ENCODE data around the gene SLC22A3. TPM values are rescaled to one million over a fixed set of nuclear protein-coding genes. Genes with fewer than 3 reads are reported as not detected.
"Not testable (repeated sequence)": the region's sequence is repeated elsewhere in the genome, so short reads cannot be mapped to it uniquely, and the experiment has no call there.

Gene SLC22A3
- total and polyA plus RNA-seq, 2 of the 13 experiments (the other 11 are each of a cell fraction or from before 2014, with no cell fraction given): 12.0 to 31.5 TPM

DNA sequence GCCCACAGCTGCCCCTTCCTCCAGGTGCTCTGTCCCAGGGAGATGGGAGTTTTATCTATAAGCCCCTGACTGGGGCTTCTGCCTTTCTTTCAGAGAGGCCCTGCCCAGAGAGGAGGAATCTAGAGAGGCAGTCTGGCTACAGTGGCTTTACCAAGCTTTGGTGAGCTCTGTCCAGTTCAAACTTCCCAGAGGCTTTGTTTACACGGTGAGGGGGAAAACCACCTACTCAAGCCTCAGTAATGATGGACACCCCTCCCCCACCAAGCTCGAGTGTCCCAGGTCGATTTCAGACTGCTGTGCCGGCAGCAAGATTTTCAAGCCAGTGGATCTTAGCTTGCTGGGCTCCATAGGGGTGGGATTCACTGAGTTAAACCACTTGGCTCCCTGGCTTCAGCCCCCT lies 25.4 kb downstream of the SLC22A3 start:
- H3K9me3 ChIP-seq (ENCODE audit: low read length); in situ Hi-C loops (cut with HindIII; ENCODE audit: extremely low pct_ligation_motif_present, low pct_unique_long_range_greater_than_20kb); H3K4me3 ChIP-seq (replicated peaks in 1 of 3; ENCODE audit: insufficient read depth in 1 of 3, low read depth in 2 of 3, low read length in 3 of 3); intact Hi-C loops (cut with micrococcal nuclease; ENCODE audit: unreplicated experiment); H3K27ac ChIP-seq (ENCODE audit: extremely low read length, insufficient read depth, low read length); H3K36me3 ChIP-seq (replicated peaks in 1 of 2; ENCODE audit: control insufficient read depth in 1 of 2, insufficient read depth in 2 of 2, low read length in 2 of 2); H3K27me3 ChIP-seq (ENCODE audit: control insufficient read depth in 1 of 2, insufficient read depth in 2 of 2, low read length in 2 of 2); H3K9ac ChIP-seq (ENCODE audit: insufficient read depth, low read depth, low read length); CTCF ChIA-PET (ENCODE audit: low intra/inter-chr PET ratio, low total read pairs); H2AFZ ChIP-seq (ENCODE audit: low read length); H4K20me1 ChIP-seq (ENCODE audit: insufficient read depth, low read length); BruUV-seq (replicated peaks); FAIRE-seq; TF ChIP-seq EP300 (CRISPR knock-in tag; IDR thresholded peaks at IDR 0.05; ENCODE audit: borderline replicate concordance): not testable (repeated sequence)
- Histone ChIP-seq H3K79me2 (ENCODE audit: insufficient read depth, low read length) (peaks cover 49% of the 10 kb centered on the region), H3K4me1 (ENCODE audit: insufficient read depth, low read length) (peaks cover 40% of the 10 kb centered on the region), H3K4me2 (ENCODE audit: low read depth, low read length) (peak overlapping the region; percentile 48; the same call in 1 of the 2 replicates)
- WGBS (ENCODE audit: low lambda C conversion rate): 0% methylated on average over 4 of the region's 4 CpGs
- peak; percentile 89 for ATAC-seq
- peak; percentile 46 for DNase-seq (ENCODE audit: low spot score)
- POLR2A ChIA-PET: interaction anchor here (1.2 to 2.5 kb wide), 4 partner anchors 18 to 24 kb away, joined by 3 to 18 read pairs (median 6); no protein-coding TSS in a partner anchor
- TF ChIP-seq ONECUT2 (CRISPR knock-in tag; IDR thresholded peaks at IDR 0.05) (peak; percentile 34; the same call in 1 of the 2 replicates), ZNF121 (CRISPR knock-in tag; IDR thresholded peaks at IDR 0.05) (peak; percentile 79), ZNF644 (CRISPR knock-in tag; IDR thresholded peaks at IDR 0.05; ENCODE audit: low read depth) (0 out of 2 replicates have a peak, but pooled peaks have one; percentile 51), NFKBIZ (CRISPR knock-in tag; IDR thresholded peaks at IDR 0.05) (0 out of 2 replicates have a peak, but pooled peaks have one; percentile 41), FOXJ3 (CRISPR knock-in tag; IDR thresholded peaks at IDR 0.05; ENCODE audit: borderline replicate concordance) (peak; percentile 60; the same call in 1 of the 2 replicates), ZMYM3 (CRISPR knock-in tag; IDR thresholded peaks at IDR 0.05) (0 out of 2 replicates have a peak, but pooled peaks have one; percentile 41), FOSL2 (CRISPR knock-in tag; IDR thresholded peaks at IDR 0.05) (0 out of 2 replicates have a peak, but pooled peaks have one; percentile 30), FOXK1 (CRISPR knock-in tag; IDR thresholded peaks at IDR 0.05; ENCODE audit: borderline replicate concordance, low read depth) (peak; percentile 66; the same call in 1 of the 2 replicates), SALL1 (CRISPR knock-in tag; IDR thresholded peaks at IDR 0.05) (peak; percentile 51), EP300 (IDR thresholded peaks at IDR 0.05; ENCODE audit: low read depth in 2 of 2, low read length in 2 of 2) (peak in 1 of 2 experiments; percentile 30; a peak in 1 of 4 replicates), ZNF124 (CRISPR knock-in tag; IDR thresholded peaks at IDR 0.05) (0 out of 2 replicates have a peak, but pooled peaks have one; percentile 41)
- TF ChIP-seq, protein P1, sequence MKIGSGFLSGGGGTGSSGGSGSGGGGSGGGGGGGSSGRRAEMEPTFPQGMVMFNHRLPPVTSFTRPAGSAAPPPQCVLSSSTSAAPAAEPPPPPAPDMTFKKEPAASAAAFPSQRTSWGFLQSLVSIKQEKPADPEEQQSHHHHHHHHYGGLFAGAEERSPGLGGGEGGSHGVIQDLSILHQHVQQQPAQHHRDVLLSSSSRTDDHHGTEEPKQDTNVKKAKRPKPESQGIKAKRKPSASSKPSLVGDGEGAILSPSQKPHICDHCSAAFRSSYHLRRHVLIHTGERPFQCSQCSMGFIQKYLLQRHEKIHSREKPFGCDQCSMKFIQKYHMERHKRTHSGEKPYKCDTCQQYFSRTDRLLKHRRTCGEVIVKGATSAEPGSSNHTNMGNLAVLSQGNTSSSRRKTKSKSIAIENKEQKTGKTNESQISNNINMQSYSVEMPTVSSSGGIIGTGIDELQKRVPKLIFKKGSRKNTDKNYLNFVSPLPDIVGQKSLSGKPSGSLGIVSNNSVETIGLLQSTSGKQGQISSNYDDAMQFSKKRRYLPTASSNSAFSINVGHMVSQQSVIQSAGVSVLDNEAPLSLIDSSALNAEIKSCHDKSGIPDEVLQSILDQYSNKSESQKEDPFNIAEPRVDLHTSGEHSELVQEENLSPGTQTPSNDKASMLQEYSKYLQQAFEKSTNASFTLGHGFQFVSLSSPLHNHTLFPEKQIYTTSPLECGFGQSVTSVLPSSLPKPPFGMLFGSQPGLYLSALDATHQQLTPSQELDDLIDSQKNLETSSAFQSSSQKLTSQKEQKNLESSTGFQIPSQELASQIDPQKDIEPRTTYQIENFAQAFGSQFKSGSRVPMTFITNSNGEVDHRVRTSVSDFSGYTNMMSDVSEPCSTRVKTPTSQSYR (CRISPR knock-in tag; IDR thresholded peaks at IDR 0.05; ENCODE audit: borderline replicate concordance): peak; percentile 92
- TF ChIP-seq, protein P2, sequence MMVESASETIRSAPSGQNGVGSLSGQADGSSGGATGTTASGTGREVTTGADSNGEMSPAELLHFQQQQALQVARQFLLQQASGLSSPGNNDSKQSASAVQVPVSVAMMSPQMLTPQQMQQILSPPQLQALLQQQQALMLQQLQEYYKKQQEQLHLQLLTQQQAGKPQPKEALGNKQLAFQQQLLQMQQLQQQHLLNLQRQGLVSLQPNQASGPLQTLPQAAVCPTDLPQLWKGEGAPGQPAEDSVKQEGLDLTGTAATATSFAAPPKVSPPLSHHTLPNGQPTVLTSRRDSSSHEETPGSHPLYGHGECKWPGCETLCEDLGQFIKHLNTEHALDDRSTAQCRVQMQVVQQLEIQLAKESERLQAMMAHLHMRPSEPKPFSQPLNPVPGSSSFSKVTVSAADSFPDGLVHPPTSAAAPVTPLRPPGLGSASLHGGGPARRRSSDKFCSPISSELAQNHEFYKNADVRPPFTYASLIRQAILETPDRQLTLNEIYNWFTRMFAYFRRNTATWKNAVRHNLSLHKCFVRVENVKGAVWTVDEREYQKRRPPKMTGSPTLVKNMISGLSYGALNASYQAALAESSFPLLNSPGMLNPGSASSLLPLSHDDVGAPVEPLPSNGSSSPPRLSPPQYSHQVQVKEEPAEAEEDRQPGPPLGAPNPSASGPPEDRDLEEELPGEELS (CRISPR knock-in tag; IDR thresholded peaks at IDR 0.05): peak; percentile 66
- TF ChIP-seq, protein P3, sequence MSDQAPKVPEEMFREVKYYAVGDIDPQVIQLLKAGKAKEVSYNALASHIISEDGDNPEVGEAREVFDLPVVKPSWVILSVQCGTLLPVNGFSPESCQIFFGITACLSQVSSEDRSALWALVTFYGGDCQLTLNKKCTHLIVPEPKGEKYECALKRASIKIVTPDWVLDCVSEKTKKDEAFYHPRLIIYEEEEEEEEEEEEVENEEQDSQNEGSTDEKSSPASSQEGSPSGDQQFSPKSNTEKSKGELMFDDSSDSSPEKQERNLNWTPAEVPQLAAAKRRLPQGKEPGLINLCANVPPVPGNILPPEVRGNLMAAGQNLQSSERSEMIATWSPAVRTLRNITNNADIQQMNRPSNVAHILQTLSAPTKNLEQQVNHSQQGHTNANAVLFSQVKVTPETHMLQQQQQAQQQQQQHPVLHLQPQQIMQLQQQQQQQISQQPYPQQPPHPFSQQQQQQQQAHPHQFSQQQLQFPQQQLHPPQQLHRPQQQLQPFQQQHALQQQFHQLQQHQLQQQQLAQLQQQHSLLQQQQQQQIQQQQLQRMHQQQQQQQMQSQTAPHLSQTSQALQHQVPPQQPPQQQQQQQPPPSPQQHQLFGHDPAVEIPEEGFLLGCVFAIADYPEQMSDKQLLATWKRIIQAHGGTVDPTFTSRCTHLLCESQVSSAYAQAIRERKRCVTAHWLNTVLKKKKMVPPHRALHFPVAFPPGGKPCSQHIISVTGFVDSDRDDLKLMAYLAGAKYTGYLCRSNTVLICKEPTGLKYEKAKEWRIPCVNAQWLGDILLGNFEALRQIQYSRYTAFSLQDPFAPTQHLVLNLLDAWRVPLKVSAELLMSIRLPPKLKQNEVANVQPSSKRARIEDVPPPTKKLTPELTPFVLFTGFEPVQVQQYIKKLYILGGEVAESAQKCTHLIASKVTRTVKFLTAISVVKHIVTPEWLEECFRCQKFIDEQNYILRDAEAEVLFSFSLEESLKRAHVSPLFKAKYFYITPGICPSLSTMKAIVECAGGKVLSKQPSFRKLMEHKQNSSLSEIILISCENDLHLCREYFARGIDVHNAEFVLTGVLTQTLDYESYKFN (CRISPR knock-in tag; conservative IDR thresholded peaks at IDR 0.05): peak; percentile 61; the same call in 1 of the 2 replicates

Data from HepG2 (cell line).